GM23248 (cell line): ENCODE measurements around the gene SDE2.

ENCODE experiments used
- EZH2 ChIP-seq: fragments of 200-600 bp; sonication (generic); IDR thresholded peaks from 2 replicates; pipeline ENCODE4 v1.6.1; 2018; ENCODE audit warnings: antibody characterized with exemption, mild to moderate bottlenecking; ENCODE audit not compliant: insufficient read depth, poor library complexity, severe bottlenecking
- EZH2phosphoT487 ChIP-seq: fragments of 200-600 bp; sonication (generic); IDR thresholded peaks from 2 replicates; pipeline ENCODE4 v1.6.1; 2018; ENCODE audit warnings: antibody characterized with exemption, moderate library complexity, mild to moderate bottlenecking, low read depth; ENCODE audit not compliant: insufficient read depth

- TF ChIP-seq EZH2 (no peak), EZH2phosphoT487 (no peak)
These were observed 64.4 kb downstream of the SDE2 start for GRCh38 chr1:225934711-225935110.
